ENCODE measurements around the gene C19orf47.

C19orf47 gene

GRCh38 chr19:40282209-40282580 lies 66.0 kb downstream of the C19orf47 start:
- no peak for DNase-seq (ENCODE audit: low read depth)

GRCh38 chr19:40281381-40282208 lies 66.6 kb downstream of the C19orf47 start:
- no peak for DNase-seq (ENCODE audit: low read depth)

- DNase-seq (ENCODE audit: low read depth), result no peak
These were observed 67.5 kb downstream of the C19orf47 start for GRCh38 chr19:40280608-40281221.

GRCh38 chr19:40279761-40280607 lies 68.2 kb downstream of the C19orf47 start:
- no peak for DNase-seq (ENCODE audit: low read depth)

GRCh38 chr19:40279120-40279551 lies 69.1 kb downstream of the C19orf47 start:
- DNase-seq (ENCODE audit: low read depth), result no peak

- no peak for DNase-seq (ENCODE audit: low read depth)
These were observed 69.7 kb downstream of the C19orf47 start for GRCh38 chr19:40278361-40279035.

- DNase-seq (ENCODE audit: low read depth), result no peak
These were observed 70.7 kb downstream of the C19orf47 start for GRCh38 chr19:40277356-40278059.

GRCh38 chr19:40274585-40275544 lies 73.3 kb downstream of the C19orf47 start:
- peak; percentile 38 for DNase-seq (ENCODE audit: low read depth)

GRCh38 chr19:40273469-40274360 lies 74.5 kb downstream of the C19orf47 start:
- no peak for DNase-seq (ENCODE audit: low read depth)

GRCh38 chr19:40272261-40272660 lies 75.9 kb downstream of the C19orf47 start:
- DNase-seq (ENCODE audit: low read depth), result no peak

GRCh38 chr19:40271706-40272105 lies 76.5 kb downstream of the C19orf47 start:
- no peak for DNase-seq (ENCODE audit: low read depth)

- no peak for DNase-seq (ENCODE audit: low read depth)
These were observed 77.7 kb downstream of the C19orf47 start for GRCh38 chr19:40270362-40271089.
